Cardiac muscle cell (in vitro differentiated cells and primary cell): ENCODE results near the gene SLC7A6OS. TPM values are rescaled to one million over a fixed set of nuclear protein-coding genes. Genes with fewer than 3 reads are reported as not detected.

Experiments
- DNase-seq, 2 donors: peaks; one replicate each; pipeline versions ENCODE4 v3.0.0 to v3.0.0-alpha.2; 2010 to 2017; ENCODE audit warnings: low read depth in 1 of 2, low spot score in 1 of 2
- H3K27ac ChIP-seq: fragments of 200-600 bp; sonication (generic); 2 replicates; pipeline ENCODE4 v1.5.1; 2016
- H3K27me3 ChIP-seq: fragments of 200-600 bp; sonication (generic); 2 replicates; pipeline ENCODE4 v1.6.0; 2016; ENCODE audit warnings: control low read depth
- H3K36me3 ChIP-seq: fragments of 200-600 bp; sonication (generic); 2 replicates; pipeline ENCODE4 v1.5.1; 2016; ENCODE audit warnings: control low read depth
- H3K4me1 ChIP-seq: fragments of 200-600 bp; sonication (generic); 2 replicates; pipeline ENCODE4 v1.8.1; 2017; ENCODE audit warnings: low read depth, mild to moderate bottlenecking, mixed run types
- H3K4me3 ChIP-seq: fragments of 200-600 bp; sonication (generic); 2 replicates; pipeline ENCODE4 v1.5.1; 2016; ENCODE audit warnings: mild to moderate bottlenecking
- H3K9me3 ChIP-seq: fragments of 200-600 bp; sonication (generic); 2 replicates; pipeline ENCODE4 v1.5.1; 2017; ENCODE audit warnings: low read depth, mild to moderate bottlenecking, control low read depth
- polyA plus RNA-seq: library from polyadenylated mRNA; unstranded; fragments of >200 nt; fragmentation: Nextera tagmentation; extraction: Ambion mirVana; gene quantifications from 2 replicates; pipeline ENCODE4 v1.2.1, GENCODE V29; 2016
- total RNA-seq: library from RNA; depleted of rRNA; stranded (reverse); fragments of >200 nt; gene quantifications from 2 replicates; pipeline ENCODE4 v1.2.3, GENCODE V29; 2016
- TF ChIP-seq, protein P1 (sequence below): IDR thresholded peaks from 2 replicates; pipeline ENCODE4 v1.5.1; 2012; ENCODE audit warnings: low read depth, mild to moderate bottlenecking, low read length

Gene SLC7A6OS
- total and polyA plus RNA-seq, 2 experiments from 2014 or later: 18.4 to 24.3 TPM

DNA sequence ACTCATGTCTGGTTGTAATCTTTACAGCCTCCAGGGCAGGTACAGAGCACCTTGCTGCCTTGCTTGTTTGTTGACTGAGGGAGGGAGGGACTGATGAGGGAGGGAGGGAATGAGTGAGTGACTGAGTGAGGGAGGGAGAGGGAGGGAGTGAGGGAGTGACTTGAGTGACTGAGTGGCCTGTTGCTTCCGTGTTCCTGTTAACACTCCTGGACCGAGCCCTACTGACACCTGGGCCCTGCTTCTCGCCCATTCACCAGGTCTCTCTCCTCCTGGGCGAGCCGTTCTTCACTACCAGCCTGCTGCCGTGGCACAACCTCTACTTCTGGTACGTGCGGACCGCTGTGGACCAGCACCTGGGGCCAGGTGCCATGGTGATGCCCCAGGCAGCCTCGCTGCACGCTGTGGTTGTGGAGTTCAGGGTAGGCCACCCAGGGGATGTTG lies 41.3 kb upstream of the SLC7A6OS start:
- Histone ChIP-seq H3K27me3 (no peaks in the 10 kb centered on the region), H3K9me3 (no peaks in the 10 kb centered on the region), H3K4me1 (no peaks in the 10 kb centered on the region), H3K4me3 (no peak overlapping the region), H3K36me3 (peaks cover 14% of the 10 kb centered on the region), H3K27ac (no peak overlapping the region)
- TF ChIP-seq, protein P1, sequence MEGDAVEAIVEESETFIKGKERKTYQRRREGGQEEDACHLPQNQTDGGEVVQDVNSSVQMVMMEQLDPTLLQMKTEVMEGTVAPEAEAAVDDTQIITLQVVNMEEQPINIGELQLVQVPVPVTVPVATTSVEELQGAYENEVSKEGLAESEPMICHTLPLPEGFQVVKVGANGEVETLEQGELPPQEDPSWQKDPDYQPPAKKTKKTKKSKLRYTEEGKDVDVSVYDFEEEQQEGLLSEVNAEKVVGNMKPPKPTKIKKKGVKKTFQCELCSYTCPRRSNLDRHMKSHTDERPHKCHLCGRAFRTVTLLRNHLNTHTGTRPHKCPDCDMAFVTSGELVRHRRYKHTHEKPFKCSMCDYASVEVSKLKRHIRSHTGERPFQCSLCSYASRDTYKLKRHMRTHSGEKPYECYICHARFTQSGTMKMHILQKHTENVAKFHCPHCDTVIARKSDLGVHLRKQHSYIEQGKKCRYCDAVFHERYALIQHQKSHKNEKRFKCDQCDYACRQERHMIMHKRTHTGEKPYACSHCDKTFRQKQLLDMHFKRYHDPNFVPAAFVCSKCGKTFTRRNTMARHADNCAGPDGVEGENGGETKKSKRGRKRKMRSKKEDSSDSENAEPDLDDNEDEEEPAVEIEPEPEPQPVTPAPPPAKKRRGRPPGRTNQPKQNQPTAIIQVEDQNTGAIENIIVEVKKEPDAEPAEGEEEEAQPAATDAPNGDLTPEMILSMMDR: no peak
- DNase-seq: no peak

DNA sequence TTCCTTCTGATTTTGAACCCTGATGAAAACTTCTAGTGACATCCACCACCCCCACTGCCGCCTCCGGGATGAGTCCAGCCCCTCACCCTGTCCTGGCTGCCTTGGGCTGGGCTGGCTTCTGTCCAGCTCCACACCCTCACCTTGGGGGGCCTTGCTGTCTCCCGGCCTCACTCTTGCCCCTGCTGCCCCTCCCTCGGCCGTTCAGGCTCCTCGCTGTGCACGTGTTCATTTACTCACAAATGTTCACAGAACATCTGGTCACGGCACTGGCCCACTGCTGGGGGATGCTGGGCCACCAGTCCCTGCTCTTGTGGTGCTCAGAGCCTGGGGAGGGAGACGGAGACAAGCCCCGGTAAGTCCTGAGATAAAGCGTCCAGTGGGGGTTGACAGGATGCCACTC lies 40.7 kb upstream of the SLC7A6OS start:
- TF ChIP-seq, protein P1: no peak
- peaks cover 16% of the 10 kb centered on the region for H3K36me3 ChIP-seq
- no peaks in the 10 kb centered on the region for H3K9me3 ChIP-seq
- no peak overlapping the region for H3K27ac ChIP-seq
- H3K4me1 ChIP-seq: no peaks in the 10 kb centered on the region
- H3K4me3 ChIP-seq: no peak overlapping the region
- DNase-seq: no peak
- H3K27me3 ChIP-seq: no peaks in the 10 kb centered on the region

DNA sequence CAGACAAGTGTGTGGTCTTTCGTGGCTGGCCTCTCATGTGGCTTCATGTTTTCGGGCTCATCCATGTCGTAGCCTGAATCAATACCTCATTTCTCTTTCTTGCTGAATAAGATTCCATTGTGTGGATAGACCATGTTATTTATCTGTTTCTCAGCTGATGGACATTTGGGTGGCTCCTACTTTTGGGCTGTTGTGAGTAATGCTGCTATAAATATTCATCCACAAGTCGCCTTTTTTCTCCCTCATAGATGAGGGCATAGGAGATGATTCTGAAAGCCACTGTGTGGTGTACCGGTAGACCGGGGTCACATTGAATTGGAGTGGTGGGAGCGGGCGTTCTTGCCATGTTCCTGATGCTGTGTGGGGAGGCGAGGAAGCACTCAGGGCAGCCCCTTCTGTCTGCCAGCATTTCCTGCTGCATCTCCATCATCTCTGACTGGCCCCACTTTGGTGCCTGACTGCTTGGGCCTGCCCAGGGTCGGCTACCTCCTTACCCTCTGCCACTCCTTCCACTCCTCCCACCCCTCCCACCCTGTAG lies 40.1 kb upstream of the SLC7A6OS start:
- Histone ChIP-seq H3K9me3 (no peaks in the 10 kb centered on the region), H3K27ac (no peak overlapping the region), H3K36me3 (peaks cover 18% of the 10 kb centered on the region), H3K4me3 (no peak overlapping the region), H3K27me3 (no peaks in the 10 kb centered on the region), H3K4me1 (no peaks in the 10 kb centered on the region)
- TF ChIP-seq, protein P1: no peak
- DNase-seq: no peak

DNA sequence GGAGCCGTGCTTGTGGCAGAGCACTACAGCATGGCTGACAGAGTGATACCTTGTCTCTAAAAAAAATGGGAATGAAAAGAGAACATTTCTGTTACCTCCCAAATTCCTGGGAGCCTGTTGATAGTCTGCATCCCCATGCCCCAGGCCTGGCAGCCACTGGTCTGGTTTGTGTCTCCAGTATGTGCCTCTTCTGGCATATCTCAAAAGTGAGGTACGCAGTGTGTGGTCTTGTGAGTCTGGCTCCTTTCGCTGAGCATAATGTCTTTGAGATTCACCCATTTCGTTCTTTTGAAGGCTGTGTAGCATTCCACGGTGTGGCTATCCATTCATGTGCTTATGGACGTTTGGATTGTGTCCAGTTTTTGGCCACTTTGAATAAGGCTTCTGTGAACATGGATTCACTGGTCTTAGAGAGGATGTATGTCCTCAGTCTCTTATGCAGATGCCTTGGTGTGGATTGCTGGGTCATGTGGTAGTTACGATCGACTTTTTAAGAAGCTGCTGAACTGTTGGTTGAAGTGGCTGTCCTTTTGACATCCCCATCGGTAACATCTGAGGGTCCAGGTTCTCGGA lies 39.2 kb upstream of the SLC7A6OS start:
- Histone ChIP-seq H3K27ac (no peak overlapping the region), H3K9me3 (no peaks in the 10 kb centered on the region), H3K4me3 (no peak overlapping the region), H3K36me3 (peaks cover 19% of the 10 kb centered on the region), H3K27me3 (no peaks in the 10 kb centered on the region), H3K4me1 (no peaks in the 10 kb centered on the region)
- TF ChIP-seq, protein P1: no peak
- DNase-seq: no peak

DNA sequence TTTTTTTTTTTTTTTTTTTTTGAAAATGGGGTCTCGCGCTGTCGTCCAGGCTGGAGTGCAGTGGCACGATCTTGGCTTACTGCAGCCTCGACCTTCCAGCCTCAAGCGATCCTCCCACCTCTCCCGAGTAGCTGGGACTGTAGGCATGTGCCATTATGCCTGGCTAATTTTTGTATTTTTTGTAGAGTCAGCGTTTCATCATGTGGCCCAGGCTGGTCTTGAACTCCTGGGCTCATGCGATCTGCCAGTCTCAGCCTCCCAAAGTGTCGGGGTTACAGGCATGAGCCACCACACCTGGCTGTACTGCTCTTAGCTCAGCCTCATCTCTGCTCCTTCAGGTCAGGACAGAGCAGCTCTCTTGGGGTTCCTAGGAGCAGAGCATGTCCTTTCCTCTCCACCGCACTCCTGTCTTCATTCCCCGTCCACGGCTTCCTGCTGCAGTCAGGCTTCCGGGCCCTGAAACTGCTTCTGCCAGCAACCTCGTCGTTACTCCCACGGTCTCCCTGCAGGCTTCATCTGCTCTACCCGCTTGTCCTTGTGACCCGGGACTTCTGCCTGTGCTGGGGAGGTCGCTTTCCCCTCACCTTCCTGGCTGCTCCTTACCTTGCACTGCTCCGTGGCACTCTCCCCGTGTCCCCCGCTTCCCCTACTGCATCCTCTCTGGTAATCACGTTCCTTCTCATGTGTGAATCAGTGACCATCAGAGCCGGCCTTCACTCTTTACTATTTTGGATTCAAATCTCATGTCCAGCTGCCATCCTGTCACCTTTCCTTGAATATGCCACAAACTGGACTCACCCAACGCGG lies 38.1 kb upstream of the SLC7A6OS start:
- DNase-seq: no peak
- Histone ChIP-seq H3K27ac (no peak overlapping the region), H3K36me3 (peaks cover 19% of the 10 kb centered on the region), H3K27me3 (no peaks in the 10 kb centered on the region), H3K4me3 (no peak overlapping the region), H3K4me1 (no peaks in the 10 kb centered on the region), H3K9me3 (no peaks in the 10 kb centered on the region)
- TF ChIP-seq, protein P1: no peak
